ENCODE results near the gene GRID2. TPM values are rescaled to one million over a fixed set of nuclear protein-coding genes. Genes with fewer than 3 reads are reported as not detected.

GRID2 gene
- total RNA-seq, 1 donor from 2014 or later: 11.6 TPM

GRCh38 chr4:92317047-92317446 is 13.3 kb downstream of the GRID2 start:
- H3K9me3 Mint-ChIP-seq (ENCODE audit: unreplicated experiment): no peaks in the 10 kb centered on the region
- H3K4me3 Mint-ChIP-seq (ENCODE audit: unreplicated experiment): no peak overlapping the region
- no peak for DNase-seq (ENCODE audit: low spot score)
- no peak overlapping the region for H3K27ac Mint-ChIP-seq (ENCODE audit: unreplicated experiment)
- H3K27me3 Mint-ChIP-seq (ENCODE audit: unreplicated experiment): no peaks in the 10 kb centered on the region
- no peaks in the 10 kb centered on the region for H3K36me3 Mint-ChIP-seq (ENCODE audit: low read depth, unreplicated experiment)
- peaks cover 3% of the 10 kb centered on the region for H3K4me1 Mint-ChIP-seq (ENCODE audit: unreplicated experiment)
- TF ChIP-seq, protein P1, sequence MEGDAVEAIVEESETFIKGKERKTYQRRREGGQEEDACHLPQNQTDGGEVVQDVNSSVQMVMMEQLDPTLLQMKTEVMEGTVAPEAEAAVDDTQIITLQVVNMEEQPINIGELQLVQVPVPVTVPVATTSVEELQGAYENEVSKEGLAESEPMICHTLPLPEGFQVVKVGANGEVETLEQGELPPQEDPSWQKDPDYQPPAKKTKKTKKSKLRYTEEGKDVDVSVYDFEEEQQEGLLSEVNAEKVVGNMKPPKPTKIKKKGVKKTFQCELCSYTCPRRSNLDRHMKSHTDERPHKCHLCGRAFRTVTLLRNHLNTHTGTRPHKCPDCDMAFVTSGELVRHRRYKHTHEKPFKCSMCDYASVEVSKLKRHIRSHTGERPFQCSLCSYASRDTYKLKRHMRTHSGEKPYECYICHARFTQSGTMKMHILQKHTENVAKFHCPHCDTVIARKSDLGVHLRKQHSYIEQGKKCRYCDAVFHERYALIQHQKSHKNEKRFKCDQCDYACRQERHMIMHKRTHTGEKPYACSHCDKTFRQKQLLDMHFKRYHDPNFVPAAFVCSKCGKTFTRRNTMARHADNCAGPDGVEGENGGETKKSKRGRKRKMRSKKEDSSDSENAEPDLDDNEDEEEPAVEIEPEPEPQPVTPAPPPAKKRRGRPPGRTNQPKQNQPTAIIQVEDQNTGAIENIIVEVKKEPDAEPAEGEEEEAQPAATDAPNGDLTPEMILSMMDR (IDR thresholded peaks at IDR 0.05; ENCODE audit: unreplicated experiment): no peak

DNA sequence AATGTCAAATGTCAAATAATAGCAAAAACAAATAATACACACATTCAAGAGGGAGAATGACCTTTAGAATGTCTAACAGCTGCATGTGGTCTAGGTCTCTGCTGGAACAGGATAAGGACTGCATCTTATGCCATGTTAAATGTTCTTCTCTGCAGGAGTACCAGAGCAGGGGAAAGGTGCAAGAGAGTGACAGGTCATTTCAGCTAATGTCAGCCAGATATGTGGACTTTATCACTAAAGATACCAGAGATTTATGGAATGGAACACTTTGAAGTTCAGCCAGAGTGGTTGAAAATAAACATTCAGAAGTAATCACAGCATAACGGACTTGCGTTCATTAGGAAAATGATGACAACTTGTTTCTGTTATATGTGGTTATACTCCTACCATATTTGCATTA is 24.3 kb downstream of the GRID2 start:
- H3K27ac Mint-ChIP-seq (ENCODE audit: unreplicated experiment): no peak overlapping the region
- no peaks in the 10 kb centered on the region for H3K9me3 Mint-ChIP-seq (ENCODE audit: unreplicated experiment)
- TF ChIP-seq, protein P1 (IDR thresholded peaks at IDR 0.05; ENCODE audit: unreplicated experiment): no peak
- H3K27me3 Mint-ChIP-seq (ENCODE audit: unreplicated experiment): no peaks in the 10 kb centered on the region
- H3K4me3 Mint-ChIP-seq (ENCODE audit: unreplicated experiment): no peak overlapping the region
- no peaks in the 10 kb centered on the region for H3K36me3 Mint-ChIP-seq (ENCODE audit: low read depth, unreplicated experiment)
- no peaks in the 10 kb centered on the region for H3K4me1 Mint-ChIP-seq (ENCODE audit: unreplicated experiment)
- DNase-seq (ENCODE audit: low spot score): no peak

GRCh38 chr4:92333016-92333415 is 29.2 kb downstream of the GRID2 start:
- Mint-ChIP-seq H3K4me1 (ENCODE audit: unreplicated experiment) (no peaks in the 10 kb centered on the region), H3K9me3 (ENCODE audit: unreplicated experiment) (no peaks in the 10 kb centered on the region), H3K27me3 (ENCODE audit: unreplicated experiment) (peaks cover 2% of the 10 kb centered on the region), H3K27ac (ENCODE audit: unreplicated experiment) (no peak overlapping the region), H3K4me3 (ENCODE audit: unreplicated experiment) (no peak overlapping the region), H3K36me3 (ENCODE audit: low read depth, unreplicated experiment) (no peaks in the 10 kb centered on the region)
- DNase-seq (ENCODE audit: low spot score): no peak
- TF ChIP-seq, protein P1 (IDR thresholded peaks at IDR 0.05; ENCODE audit: unreplicated experiment): no peak

- Mint-ChIP-seq H3K27ac (ENCODE audit: unreplicated experiment) (no peak overlapping the region), H3K36me3 (ENCODE audit: low read depth, unreplicated experiment) (no peaks in the 10 kb centered on the region), H3K9me3 (ENCODE audit: unreplicated experiment) (no peaks in the 10 kb centered on the region), H3K4me3 (ENCODE audit: unreplicated experiment) (no peak overlapping the region), H3K4me1 (ENCODE audit: unreplicated experiment) (no peaks in the 10 kb centered on the region), H3K27me3 (ENCODE audit: unreplicated experiment) (peaks cover 2% of the 10 kb centered on the region)
- DNase-seq (ENCODE audit: low spot score): no peak
- TF ChIP-seq, protein P1 (IDR thresholded peaks at IDR 0.05; ENCODE audit: unreplicated experiment): no peak
Measured at GRCh38 chr4:92334716-92335350, 31.1 kb downstream of the GRID2 start.

DNA sequence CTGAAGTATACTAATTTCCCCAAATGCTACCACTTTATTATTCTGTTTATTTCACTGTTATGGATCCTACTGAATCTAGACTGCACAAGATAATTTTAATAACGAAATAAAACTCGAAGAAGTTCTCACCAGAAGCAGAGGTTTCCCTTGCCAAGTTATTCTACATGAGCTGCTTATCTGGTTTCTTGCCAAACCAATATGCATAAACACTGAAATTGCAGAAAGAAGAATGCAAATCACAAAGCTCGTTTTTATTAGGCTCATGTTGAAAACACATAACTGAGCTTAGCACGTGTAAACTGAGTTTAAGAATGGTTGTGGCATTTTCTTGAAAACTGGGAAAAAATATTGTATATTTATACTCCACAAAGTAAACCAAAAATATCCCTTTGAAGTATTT is 35.9 kb downstream of the GRID2 start:
- DNase-seq (ENCODE audit: low spot score): no peak
- Mint-ChIP-seq H3K9me3 (ENCODE audit: unreplicated experiment) (no peaks in the 10 kb centered on the region), H3K4me3 (ENCODE audit: unreplicated experiment) (no peak overlapping the region), H3K4me1 (ENCODE audit: unreplicated experiment) (no peaks in the 10 kb centered on the region), H3K27ac (ENCODE audit: unreplicated experiment) (no peak overlapping the region), H3K27me3 (ENCODE audit: unreplicated experiment) (peaks cover 2% of the 10 kb centered on the region), H3K36me3 (ENCODE audit: low read depth, unreplicated experiment) (no peaks in the 10 kb centered on the region)
- TF ChIP-seq, protein P1 (IDR thresholded peaks at IDR 0.05; ENCODE audit: unreplicated experiment): no peak
